GM21390 (cell line): ENCODE measurements around the gene FNBP1L.

Source experiments
- ATAC-seq: cut with Tn5 transposase; IDR thresholded peaks from one replicate; pipeline ENCODE4 v1.9.1; 2021; ENCODE audit not compliant: unreplicated experiment

The FNBP1L gene

GRCh38 chr1:93447481-93448291 is at the start of gene FNBP1L:
Gene FNBP1L, plus strand, starts transcription at chr1:93448118. Its CDS starts 164 bp downstream, at chr1:93448282.
- ATAC-seq = no peak

DNA sequence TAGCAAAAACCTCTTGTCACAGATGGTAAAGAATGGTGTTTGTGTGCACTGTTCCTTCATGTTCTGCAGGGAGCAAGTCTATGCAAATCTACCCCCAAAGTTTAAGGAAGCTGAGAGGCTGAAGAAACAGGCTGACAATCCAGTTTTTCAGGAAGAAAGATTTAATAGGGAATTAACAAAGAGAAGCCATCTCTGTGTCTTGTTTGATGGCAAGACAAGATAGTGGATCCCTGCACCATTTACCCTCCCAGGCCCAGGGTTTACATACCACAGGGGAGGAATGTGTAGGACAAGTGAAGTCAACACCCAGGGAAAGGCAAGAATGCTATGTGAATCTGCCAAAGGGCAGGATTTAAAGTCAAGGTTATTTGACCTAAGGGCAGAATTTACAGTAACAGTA is 48.1 kb upstream of the FNBP1L start:
- ATAC-seq = no peak

GRCh38 chr1:93408203-93408602 is 39.7 kb upstream of the FNBP1L start:
- ATAC-seq = no peak

DNA sequence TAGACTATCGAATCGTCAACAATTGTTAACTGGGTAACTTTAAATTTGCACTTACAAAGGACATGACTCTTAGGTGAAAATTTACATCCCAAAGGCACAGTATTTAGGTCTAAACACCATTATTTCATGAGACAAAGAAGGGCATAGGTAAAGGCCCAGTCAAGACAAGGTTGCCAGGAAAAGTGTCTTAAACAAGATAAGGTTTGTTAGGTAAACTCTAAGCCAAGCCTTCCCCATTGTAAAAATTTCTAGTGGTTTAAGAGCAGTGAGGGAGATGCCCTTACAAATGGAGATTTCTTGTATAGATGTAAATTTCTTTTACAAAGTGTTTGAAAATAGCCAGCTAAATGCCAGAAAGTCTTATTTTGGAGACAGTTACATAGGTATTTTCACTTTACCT is 36.9 kb upstream of the FNBP1L start:
- ATAC-seq = no peak

DNA sequence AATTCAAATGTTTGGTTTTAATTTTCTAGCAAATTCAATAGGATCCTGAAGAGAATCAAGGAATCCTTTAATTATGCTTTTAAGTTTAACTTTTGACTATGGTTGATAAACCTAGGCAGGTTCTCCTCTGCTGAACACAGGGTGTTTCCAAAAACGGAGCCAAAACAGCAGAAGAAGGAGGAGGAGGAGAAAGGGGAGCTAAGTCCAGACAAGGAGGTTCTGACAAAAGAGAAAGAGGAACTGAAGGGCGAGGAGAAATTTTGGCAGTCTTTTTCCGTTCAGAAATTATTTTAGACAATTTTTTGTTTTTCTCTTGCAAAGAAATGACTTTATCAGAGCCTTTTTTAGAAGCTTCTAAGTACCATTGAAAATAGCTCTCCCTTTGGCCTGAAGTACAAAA is 33.2 kb upstream of the FNBP1L start:
- no peak for ATAC-seq

DNA sequence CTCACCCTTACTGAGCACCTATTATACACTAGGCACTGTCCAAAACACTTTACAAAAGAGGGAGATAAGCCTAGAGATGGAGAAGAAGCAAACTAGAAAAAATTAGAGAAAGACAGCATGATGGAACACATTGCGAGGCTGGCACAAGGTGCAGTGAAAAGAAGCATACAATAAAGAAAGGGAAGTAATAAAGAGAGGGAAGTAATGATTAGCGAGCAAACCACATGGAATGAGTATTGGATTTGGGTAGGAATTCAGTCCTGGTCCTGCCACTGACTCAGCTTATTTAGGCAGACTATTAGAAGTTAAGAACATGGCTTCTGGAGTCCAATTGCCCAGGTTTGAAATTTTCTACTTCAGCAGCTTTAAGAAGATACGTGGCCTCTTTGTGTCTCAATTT is 32.6 kb upstream of the FNBP1L start:
- no peak for ATAC-seq

DNA sequence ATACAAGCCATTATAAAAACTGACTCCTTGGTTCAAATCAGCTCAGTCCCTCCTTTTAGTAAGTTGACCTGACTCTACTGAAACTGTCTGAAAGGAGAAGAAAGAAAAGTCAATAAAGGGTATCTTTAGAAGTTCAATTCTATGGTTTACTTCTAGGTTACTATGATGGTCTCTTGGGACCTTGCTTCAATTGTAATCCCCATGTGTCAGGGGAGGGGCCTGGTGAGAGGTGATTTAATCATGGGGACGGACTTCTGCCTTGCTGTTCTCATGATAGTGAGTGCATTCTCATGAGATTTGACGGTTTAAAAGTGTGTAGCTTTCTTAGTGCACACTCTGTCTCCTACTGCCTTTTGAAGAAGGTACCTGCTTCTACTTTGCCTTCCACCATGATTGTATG is 31.7 kb upstream of the FNBP1L start:
- ATAC-seq = no peak

- no peak for ATAC-seq
Measured at GRCh38 chr1:93419344-93419743, 28.6 kb upstream of the FNBP1L start.

DNA sequence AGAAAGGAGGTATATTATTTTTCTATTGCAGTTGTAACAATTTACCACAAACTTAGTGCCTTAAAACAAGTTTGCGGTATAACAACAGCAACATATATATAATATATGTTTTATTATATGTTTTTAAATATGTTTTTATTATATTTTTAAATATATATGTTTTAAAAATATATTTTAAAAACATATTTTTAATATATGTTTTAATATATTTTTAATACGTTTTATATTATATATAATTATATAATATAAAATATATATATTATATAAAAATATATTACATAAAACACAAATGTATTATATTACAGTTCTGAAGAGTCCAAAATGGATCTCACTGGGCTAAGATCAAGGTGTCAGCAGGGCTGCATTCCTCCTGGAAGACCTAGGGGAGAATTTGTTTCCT is 27.5 kb upstream of the FNBP1L start:
- ATAC-seq = no peak

- no peak for ATAC-seq
Measured at GRCh38 chr1:93426181-93426580, 21.7 kb upstream of the FNBP1L start.

- ATAC-seq = no peak
Measured at GRCh38 chr1:93427656-93428055, 20.3 kb upstream of the FNBP1L start.

- ATAC-seq = no peak
Measured at GRCh38 chr1:93433407-93433961, 14.4 kb upstream of the FNBP1L start.

GRCh38 chr1:93434088-93434487 is 13.8 kb upstream of the FNBP1L start:
- no peak for ATAC-seq

- no peak for ATAC-seq
Measured at GRCh38 chr1:93434987-93435386, 12.9 kb upstream of the FNBP1L start.

GRCh38 chr1:93435443-93435842 is 12.5 kb upstream of the FNBP1L start:
- ATAC-seq = no peak

DNA sequence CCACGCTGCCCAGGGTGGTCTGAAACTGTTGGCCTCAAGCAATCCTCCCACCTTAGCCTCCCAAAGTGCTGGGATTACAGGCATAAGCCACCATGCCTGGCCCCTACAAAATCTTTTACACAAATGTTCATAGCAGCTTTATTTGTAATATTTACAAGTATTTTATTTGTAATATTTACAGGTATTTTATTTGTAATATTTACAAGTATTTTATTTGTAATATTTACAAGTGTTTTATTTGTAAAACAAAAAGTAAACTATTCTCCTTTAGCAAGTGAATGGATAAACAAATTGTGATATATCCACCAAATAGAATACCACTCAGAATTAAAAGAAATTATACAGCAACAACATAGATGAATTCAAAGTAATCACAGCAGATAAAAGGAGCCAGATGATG is 11.4 kb upstream of the FNBP1L start:
- no peak for ATAC-seq

DNA sequence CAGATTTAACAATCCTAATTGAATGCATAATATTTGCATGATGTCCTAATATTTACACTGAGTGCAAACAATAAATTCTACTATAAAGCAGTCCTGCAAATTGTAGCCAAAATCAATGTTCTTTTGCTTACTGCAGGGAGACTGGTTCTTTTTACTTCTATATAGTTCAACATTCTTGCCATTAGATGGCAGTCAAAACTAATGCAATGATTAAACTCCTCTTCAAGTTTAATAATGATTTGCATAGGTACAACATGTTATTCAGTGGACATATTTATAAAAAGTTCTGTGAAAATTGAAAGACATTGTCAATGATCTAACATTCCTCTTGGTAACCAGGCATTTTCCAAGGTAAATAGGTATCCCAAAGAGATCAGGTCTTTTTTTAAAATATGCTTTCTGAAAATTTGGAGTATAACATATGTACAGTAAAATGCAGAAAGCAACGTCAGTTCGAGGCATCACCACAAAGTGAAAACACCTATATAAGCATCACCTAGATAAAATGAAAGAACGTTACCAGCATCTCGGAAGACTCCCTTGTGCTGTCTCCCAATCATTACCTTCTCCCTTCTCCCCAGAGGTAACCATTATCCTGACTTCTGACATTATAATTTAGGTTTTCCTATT is 9.8 kb upstream of the FNBP1L start:
- ATAC-seq = no peak

DNA sequence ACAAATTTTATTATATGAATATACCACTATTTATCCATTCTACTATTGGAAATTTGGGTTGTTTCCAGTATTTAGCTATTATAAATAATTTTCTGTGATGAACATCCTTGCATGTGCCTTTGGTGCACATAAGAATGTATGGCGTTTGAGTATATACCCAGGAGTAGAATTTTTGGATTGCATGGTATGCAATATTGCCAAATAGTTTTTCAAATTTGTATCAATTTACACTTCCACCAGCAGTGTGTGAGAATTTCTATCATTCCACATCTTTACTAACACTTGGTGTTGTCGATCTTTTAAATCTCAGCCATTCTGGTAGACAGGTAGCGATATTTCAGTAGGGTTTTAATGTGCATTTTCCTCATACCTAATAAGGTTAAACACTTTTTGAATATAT is 9.2 kb upstream of the FNBP1L start:
- ATAC-seq = no peak

GRCh38 chr1:93440272-93440671 is 7.6 kb upstream of the FNBP1L start:
- no peak for ATAC-seq

DNA sequence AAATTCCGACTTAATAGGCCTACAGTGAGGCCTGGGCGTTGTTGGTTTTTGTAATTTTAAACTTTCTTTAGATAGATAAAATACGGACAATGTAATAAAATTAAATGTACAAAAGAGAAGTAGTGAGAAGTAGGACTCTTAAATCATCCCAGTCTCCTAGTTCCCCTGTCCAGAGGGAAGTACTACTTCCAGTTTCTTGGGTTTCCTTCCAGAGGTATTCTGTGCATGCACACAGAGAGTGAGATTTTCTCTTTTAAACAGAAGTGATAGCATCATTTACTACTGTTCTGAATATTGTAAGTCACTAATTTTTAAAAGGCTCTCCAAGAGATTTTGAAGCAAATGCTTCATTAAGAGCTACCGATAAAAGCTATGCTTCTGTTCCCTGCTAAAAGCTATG is 7.2 kb upstream of the FNBP1L start:
- no peak for ATAC-seq

DNA sequence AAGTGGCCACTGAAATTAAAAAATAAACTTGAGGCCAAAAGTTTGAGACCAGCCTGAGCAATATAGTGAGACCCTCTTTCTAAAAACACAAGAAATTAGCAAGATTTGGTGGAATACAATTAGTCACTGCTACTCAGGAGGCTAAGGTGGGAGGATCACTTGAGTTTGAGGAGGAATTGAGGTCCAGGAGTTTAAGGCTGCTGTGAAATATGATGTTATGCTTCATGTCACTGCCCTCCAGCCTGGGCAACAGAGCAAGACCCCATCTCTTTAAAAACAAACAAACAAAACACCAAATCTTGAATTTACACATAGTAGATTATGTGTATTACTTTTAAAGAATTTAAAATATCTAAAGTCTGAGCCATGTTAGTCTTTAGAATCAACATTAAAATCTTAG is 6.3 kb upstream of the FNBP1L start:
- ATAC-seq = no peak

DNA sequence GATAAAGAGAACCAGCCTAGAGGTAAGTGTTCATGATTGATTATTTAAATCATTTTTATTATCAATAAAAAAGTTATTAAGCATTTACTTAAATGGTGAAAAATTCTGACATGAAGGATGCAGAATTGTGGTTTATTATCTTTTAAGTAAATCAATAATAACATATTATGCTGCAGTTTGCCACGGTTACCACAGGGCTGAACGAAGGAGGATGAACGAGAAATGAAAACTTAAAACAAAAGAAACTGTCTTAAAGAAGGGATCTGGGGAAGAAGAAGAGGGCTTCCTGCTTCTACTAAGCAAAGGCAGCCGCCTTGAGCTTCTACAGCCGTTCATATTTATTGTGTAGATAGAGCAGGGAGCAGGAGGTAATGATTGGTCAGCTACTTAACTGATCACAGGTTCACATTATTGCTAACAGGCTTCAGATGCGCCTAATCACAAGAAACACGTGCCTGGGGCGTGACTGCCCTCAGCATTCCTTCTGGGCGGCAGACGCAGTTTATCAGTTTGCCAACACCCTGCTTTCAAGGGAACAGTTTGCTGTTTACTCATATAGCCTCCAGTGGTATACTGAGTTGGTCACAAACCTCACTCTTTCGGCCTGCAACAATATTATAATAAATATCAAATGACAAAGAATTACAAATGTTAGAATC is 5.8 kb upstream of the FNBP1L start:
- no peak for ATAC-seq
